Neutrophil (primary cell): Measurements from ENCODE around the gene WNT9A.

ENCODE experiments used
- H3K27ac ChIP-seq: fragments of 200-600 bp; sonication (generic); 2 replicates; pipeline ENCODE4 v1.5.1; 2016; ENCODE audit warnings: mild to moderate bottlenecking, moderate library complexity
- H3K27me3 ChIP-seq: fragments of 200-600 bp; sonication (generic); 2 replicates; pipeline ENCODE4 v1.6.0; 2016; ENCODE audit warnings: mild to moderate bottlenecking
- H3K36me3 ChIP-seq: fragments of 200-600 bp; sonication (generic); 2 replicates; pipeline ENCODE4 v1.5.1; 2017
- H3K4me1 ChIP-seq, 2 experiments: fragments of 200-600 bp in 1 of 2; sonication (generic) in 1 of 2; 1 replicate in 1 of 2; 2 replicates in 1 of 2; pipeline versions ENCODE4 v1.5.1 to v1.6.1; 2013 to 2016; ENCODE audit warnings: low read depth in 1 of 2, low read length in 1 of 2, mild to moderate bottlenecking in 1 of 2, moderate library complexity in 1 of 2; ENCODE audit not compliant: control insufficient read depth in 1 of 2, insufficient read depth in 1 of 2
- H3K4me3 ChIP-seq, 2 experiments: fragments of 200-600 bp in 1 of 2; sonication (generic) in 1 of 2; 1 replicate in 1 of 2; 2 replicates in 1 of 2; pipeline ENCODE4 v1.5.1; 2013 to 2016; ENCODE audit warnings: low read depth in 1 of 2, low read length in 1 of 2, mild to moderate bottlenecking in 1 of 2, moderate library complexity in 1 of 2
- H3K9me3 ChIP-seq: fragments of 200-600 bp; sonication (generic); 2 replicates; pipeline ENCODE4 v1.5.1; 2016
- CTCF ChIP-seq: fragments of 200-600 bp; sonication (generic); IDR thresholded peaks from 2 replicates; pipeline ENCODE4 v1.5.1; 2016; ENCODE audit warnings: antibody characterized with exemption

The WNT9A gene

DNA sequence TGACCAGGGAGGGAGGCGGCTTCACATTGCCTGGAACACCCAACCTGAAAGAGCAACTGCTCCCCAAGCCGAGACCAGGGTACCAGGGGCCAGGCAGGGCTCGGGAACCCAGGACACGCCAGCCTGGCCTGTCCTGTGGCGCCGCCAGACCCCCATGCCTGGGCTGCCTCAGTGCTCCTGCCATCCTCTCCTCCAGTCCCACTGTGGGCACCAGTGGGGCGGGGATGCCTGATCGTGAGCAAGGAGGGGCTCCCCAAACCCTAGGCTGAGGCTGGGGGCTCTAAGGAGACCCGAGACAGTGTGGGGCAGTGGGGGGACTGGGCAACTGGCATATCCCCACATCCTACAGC, 45.1 kb downstream of the WNT9A start:
- no peak overlapping the region for H3K27ac ChIP-seq
- no peaks in the 10 kb centered on the region for H3K36me3 ChIP-seq
- no peaks in the 10 kb centered on the region for H3K4me1 ChIP-seq
- no peak for TF ChIP-seq CTCF
- no peaks in the 10 kb centered on the region for H3K9me3 ChIP-seq
- H3K4me3 ChIP-seq, result no peak overlapping the region
- H3K27me3 ChIP-seq, result no peaks in the 10 kb centered on the region

GRCh38 chr1:227901906-227902640, 45.7 kb downstream of the WNT9A start:
- H3K4me3 ChIP-seq, result no peak overlapping the region
- H3K36me3 ChIP-seq, result no peaks in the 10 kb centered on the region
- TF ChIP-seq CTCF, result no peak
- no peaks in the 10 kb centered on the region for H3K27me3 ChIP-seq
- no peaks in the 10 kb centered on the region for H3K9me3 ChIP-seq
- no peaks in the 10 kb centered on the region for H3K4me1 ChIP-seq
- H3K27ac ChIP-seq, result no peak overlapping the region

- H3K36me3 ChIP-seq, result no peaks in the 10 kb centered on the region
- no peak overlapping the region for H3K4me3 ChIP-seq
- no peaks in the 10 kb centered on the region for H3K4me1 ChIP-seq
- H3K27me3 ChIP-seq, result no peaks in the 10 kb centered on the region
- H3K9me3 ChIP-seq, result no peaks in the 10 kb centered on the region
- H3K27ac ChIP-seq, result no peak overlapping the region
- no peak for TF ChIP-seq CTCF
Observed at GRCh38 chr1:227901239-227901905, 46.4 kb downstream of the WNT9A start.

GRCh38 chr1:227900571-227901051, 47.1 kb downstream of the WNT9A start:
- no peak for TF ChIP-seq CTCF
- no peaks in the 10 kb centered on the region for H3K27me3 ChIP-seq
- H3K27ac ChIP-seq, result no peak overlapping the region
- no peak overlapping the region for H3K4me3 ChIP-seq
- H3K36me3 ChIP-seq, result no peaks in the 10 kb centered on the region
- H3K9me3 ChIP-seq, result no peaks in the 10 kb centered on the region
- no peaks in the 10 kb centered on the region for H3K4me1 ChIP-seq

DNA sequence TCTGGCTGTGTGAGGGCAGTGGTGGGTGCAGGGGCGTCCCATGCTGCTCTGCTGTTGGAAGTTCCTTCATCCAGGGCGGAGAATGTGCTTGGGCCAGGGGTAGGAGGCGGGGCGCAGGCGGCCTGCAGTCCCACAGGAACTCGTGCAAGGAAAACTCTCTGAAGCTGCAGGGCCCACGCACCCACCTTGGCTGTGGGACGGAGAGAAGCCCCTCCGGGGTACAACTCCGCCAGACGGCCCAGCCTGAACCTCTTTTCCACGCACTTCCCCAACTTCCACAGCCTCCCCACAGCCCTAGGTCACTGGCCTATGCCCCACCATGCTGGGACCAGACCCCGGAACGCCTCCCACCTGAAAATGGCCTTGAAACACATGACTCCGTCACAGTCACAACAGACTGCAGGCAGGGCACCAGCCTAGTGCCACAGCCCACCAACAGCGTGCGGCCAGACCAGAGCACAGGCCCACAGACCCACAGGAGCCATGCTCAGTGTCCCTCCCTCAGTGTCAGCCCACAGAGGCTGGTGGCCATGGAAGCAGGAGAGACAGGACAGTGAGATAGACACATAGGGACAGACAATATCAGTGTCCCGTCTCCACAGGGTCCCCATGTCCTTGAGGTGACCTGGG, 47.8 kb downstream of the WNT9A start:
- H3K27me3 ChIP-seq, result no peaks in the 10 kb centered on the region

More for the DNA sequence above, 47.8 kb downstream of the WNT9A start:
- Histone ChIP-seq H3K4me1 (no peaks in the 10 kb centered on the region), H3K4me3 (no peak overlapping the region), H3K9me3 (no peaks in the 10 kb centered on the region), H3K27ac (no peak overlapping the region), H3K36me3 (no peaks in the 10 kb centered on the region)
- TF ChIP-seq CTCF, result no peak
